Inflammatory macrophage (primary cell): Measurements from ENCODE around the gene DERL2.

Experiments used
- DNase-seq, 2 donors: peaks; one replicate each; pipeline ENCODE4 v3.0.0-alpha.2; 2020 to 2022

Gene DERL2

DNA sequence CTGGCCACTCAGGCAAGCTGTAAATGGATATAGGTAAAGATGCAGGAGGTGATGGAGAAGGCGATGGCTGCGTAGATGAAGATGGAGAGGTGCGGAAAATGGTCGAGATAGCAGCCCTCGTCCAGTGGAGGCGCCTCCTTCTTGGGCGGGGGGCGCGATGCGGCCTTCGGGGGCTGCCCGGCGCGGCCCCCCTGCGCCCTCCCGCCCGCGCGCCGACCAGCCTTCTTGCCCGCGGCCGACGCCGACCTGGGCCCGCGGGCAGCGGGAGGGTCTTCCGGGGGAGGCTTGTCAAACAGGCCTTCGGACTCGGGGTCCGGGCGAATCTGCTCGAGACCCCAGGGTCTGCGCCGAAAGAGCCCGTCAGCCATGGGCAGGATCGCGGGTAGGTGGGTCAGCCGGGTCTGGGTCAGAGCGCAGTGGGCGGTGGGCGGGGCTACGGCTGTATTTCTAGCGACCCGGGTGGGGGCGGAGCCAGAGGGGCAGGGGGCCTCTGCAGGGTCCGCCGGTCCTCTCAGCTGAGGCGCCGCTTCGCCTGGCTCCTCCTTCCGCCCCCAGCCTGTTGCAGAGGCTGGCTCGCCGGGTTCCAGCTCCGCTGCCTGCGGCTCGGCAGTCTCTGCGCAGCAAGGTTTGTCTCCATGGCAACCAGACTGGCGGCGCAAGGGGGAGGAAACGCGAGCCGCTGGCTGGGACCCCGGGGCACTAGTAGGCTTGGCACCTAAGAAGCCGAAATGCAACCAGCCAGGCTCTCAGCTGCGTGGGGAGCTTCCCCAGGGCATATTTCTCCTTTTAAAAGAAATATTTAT is 14.8 kb upstream of the DERL2 start:
- peak in 1 of 2 donors; percentile 57 for DNase-seq

DNA sequence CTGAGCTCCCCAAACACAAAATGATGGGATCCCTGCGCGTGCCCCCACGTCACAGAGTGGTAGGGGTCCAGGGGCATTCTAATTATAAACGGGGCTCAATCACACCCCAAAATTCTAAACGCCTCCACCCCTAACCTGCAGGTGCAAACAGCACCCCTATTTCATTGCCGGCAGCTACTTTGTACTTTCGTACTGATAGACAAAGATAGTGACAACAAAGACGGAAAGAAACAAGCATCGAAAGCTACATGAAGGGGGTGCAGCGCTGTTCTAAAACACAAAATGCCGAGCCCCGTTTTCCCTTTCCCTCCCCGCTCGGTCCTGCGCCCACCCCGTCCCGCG is 14.2 kb upstream of the DERL2 start:
- no peak for DNase-seq

DNA sequence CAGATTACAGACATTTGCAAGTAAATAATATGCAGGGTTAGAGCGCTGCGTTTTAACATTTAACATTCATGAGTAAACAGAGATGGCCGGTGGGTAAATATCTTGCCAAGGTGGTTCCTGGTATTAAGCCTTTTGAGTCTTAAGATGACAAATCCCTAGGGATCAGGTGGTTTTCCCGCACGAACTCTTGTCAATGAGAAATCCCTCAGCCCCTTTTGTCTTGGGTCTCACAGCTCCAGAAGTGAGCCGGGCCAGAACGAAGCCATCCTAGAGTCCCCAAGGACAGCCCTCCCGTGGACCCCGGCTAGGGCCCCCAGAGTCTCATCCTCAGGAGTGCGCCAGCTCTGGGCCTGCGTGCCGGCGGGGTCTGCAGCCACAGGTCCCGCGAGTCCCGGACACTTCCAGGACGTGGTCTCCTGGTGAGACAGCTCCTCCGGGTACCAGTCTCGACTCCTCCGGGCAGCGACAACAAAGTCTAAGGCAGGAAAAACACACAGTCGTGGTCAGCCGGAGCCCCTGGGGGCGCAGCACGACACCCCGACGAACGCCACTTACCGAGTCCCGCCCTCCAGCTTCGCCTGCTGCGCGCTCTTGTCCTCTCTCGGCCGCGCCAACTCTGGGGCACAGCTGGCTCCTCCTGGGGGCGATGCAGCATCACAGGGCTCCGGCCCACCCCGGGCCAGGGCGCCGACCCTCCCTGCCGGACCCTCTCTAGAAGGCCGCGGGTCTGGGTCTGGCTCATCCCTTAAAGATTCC is 13.7 kb upstream of the DERL2 start:
- DNase-seq, result no peak

GRCh38 chr17:5492970-5493369 is 7.0 kb upstream of the DERL2 start:
- no peak for DNase-seq

DNA sequence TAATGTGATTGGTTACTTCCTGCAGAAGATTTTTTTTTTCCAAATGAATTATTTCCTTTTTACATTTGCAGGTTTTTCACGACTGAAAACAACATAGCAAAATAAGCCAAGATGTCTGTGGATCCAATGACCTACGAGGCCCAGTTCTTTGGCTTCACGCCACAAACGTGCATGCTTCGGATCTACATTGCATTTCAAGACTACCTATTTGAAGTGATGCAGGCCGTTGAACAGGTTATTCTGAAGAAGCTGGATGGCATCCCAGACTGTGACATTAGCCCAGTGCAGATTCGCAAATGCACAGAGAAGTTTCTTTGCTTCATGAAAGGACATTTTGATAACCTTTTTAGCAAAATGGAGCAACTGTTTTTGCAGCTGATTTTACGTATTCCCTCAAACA is 2.8 kb upstream of the DERL2 start:
- DNase-seq, result no peak

DNA sequence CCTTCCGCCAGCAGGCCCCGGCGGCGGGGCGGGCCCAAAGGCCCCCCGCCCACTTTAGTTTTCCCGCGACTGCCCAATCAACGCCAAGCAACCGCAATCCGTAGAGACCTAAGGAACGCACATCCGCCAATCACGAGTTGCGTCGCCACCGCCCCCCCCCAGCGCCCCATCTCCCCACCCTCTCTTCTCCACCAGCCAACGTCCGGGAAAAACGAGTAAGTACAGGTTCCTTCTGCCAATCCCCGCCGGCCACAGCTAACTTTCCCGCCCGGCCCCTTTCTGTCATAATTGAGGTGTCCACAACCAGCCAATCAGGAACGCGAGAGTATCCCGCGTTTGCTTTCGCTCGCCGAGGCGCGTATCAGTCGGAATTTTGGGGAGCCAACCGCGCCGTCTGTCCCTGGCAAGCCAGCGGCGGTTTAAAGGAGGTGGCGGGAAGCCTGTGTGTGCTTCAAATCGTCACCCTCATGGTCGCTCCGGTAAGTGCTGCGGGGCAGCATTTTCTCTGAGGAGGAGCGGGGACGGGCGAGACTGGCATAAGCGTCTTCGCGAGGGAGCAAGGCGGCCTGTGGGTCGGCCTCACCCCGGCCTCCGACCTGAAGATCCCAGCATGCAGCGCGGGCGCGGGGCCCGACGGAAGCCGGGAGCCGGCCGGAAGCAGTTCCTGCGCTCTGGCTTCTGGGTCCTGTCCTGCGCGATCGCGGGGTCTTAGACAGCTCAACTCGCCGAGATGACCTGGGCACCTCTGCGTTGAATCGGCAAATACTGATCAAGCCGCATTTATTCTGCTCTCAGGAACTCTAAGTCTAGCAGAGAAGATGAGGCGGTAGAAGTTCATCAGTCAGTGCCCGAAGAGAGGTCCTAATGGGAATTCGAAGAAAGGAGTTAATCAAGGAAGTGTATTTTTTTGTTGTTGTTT is 487 bp upstream of the DERL2 start, which contains the start of gene MIS12:
Gene MIS12, plus strand, starts transcription at position 361 of the 919 bp plus-strand sequence. CDS start 2,297 bp downstream, outside the sequence.
- DNase-seq, result peak; percentile 98

GRCh38 chr17:5481451-5481850 is 4.5 kb downstream of the DERL2 start:
- DNase-seq, result no peak

DNA sequence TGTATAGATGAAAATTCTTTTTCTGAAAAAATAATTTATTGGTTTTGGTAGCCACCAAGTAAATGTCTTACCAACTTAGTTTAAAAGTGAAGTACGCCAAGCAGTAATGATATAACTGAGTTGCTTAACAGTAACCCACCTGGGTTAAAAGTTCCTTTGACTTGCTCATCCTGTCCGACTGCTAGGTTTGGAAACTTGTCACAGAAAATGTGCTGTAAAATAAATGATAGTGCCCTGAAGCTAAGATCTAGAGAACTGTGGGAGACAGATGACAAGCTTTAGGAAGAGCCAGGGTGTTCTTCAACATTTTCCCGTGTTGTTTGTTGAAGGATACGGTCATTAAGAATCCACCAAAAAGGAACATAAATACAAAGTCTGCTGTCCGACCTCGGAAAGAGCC is 5.0 kb downstream of the DERL2 start:
- DNase-seq, result no peak

DNA sequence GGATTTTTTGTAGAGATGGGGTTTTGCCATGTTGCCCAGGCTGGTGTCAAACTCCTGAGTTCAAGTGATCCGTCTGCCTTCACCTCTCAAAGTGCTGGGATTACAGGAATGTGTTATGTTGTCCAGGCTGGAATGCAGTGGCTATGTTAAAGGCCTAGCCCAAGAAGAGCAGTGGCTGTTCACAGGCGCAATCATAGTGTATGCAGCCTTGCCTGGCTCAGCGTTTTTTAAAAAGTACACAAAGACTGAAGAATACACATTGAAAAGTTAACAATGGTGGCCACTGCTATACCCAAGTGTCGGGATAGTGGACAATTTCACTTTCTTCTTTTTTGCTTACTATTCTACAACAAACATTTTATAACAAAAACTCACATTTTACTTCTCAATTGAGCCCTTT is 7.0 kb downstream of the DERL2 start:
- no peak for DNase-seq

DNA sequence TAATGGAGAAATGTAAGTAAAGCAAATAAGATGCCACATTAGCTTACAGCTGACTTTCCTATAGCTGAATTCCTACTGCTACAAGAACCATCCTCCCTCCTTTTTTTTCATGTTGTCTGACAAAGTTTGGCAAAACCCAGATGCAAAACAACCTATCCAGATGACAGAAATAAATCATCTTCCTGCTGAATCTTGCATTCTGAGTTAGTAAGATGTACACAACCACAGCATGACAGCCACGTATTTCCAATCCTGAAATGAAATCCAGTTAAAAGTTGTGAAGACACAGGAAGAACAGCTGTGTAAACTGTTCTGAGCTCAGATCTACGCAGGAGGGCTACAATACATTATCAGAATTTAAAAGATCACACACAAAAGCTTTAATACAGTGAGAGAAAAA is 12.1 kb downstream of the DERL2 start:
- no peak for DNase-seq

- DNase-seq, result no peak
Observed at GRCh38 chr17:5472511-5472910, 13.5 kb downstream of the DERL2 start.

DNA sequence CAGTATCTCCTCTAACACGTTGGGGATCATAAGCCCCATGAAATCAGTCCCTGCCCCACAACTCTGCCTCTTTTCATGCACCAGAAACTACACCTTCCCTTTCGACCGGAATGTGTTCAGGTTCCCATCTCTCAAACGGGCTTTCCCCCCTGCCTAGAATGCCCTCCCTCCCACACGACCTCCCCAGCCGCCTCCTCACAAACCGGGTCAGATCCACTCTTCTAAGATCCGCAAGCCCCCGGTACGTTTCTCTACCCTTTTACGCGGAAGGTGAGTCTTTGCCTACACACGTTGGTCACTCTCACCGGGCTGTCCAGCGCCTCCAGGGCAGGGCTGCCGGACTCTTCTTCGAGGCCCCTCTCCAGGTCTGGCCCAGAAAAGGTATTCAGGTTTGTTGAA is 17.9 kb downstream of the DERL2 start:
- DNase-seq, result no peak

- no peak for DNase-seq
Observed at GRCh38 chr17:5467416-5467815, 18.6 kb downstream of the DERL2 start.

DNA sequence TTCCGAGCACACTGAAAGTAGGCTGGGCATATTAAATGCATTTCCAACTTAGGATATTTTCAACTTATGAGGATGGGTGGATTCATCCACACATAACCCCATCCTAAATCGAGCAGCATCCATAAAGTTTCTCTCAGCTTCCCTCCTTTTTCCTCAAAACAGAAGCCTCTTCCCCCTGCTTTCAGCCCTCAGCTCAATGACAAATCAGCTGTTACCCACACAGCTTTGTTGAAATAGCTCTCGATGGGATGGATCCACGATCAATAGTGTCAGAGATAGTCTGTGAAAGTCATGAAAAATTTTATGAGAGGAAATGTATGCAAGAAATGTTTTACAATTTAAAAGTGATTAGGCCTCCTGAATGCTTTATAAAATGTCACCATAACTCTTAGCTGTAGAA is 19.7 kb downstream of the DERL2 start:
- DNase-seq, result no peak

DNA sequence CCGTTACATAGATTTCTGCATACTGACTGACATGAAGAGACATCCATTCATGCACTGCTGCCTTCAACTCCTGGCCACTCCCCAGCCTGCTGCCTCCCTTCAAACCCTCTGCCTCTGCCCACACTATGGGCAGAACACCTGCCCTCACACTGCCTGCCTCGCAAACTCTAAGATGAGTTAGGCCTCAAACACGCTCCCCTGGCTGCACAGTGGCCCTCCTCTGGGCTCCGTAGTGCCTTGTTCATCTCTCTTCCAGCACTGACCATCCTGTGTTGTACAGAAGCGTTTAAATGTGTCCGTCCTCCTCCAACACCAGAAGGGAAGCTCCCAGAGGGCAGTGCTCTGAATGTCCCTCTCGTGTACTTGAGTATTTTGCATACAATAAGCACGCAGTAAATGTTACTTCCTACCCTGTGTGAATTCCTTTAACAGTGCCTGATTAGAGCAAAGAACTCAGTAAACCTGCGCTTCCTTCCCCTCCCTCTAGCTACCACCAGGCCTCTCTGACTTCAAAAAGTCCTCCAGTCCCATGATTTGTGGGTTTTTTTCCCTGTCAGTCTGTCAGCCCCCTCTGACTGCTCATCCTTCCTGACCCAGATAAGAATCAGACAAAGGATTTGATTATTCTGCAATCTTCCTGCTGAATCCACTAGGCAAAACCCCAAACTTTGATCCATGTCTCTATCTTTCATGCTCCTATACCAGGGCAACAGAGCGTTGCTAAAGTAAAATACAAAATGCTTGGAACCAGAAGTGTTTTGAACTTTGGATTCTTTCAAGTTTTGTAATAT is 21.1 kb downstream of the DERL2 start:
- DNase-seq, result no peak

- DNase-seq, result no peak
Observed at GRCh38 chr17:5446786-5447185, 39.2 kb downstream of the DERL2 start.

GRCh38 chr17:5444209-5444608 is 41.8 kb downstream of the DERL2 start:
- DNase-seq, result no peak

DNA sequence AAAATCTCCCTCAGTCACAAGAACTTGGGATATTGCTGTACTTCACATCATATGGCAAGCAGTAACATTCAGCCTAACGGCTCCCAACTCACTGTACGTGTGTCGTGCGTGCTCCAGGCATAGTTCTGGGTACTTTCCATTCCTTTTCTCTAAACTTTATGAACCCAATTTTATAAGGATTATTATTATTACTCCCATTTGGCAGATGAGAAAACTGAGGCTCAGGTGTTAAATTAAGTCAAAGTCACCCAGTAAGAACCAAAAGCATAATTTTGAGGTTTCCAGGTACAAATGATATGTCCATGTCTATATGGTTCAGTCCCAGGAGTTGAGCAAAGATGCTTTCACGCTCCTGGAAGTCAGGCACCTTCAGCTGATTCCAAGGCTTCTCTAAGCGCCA is 42.2 kb downstream of the DERL2 start:
- no peak for DNase-seq

DNA sequence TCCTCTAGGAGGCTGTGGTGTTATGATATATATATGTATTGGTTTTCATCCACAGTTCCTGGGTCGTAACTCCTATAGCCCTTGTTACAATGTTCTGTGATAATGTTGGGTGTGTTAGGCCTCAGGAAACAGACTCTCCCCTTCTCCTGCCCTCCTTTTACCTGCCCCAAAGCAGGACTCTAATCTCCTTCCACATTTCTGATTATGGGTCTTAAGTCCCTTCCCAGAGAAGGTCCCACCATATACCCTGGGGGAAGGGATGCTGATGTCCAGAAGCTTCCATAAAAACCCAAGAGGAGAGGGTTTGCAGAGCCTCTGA is 46.6 kb downstream of the DERL2 start:
- DNase-seq, result no peak

DNA sequence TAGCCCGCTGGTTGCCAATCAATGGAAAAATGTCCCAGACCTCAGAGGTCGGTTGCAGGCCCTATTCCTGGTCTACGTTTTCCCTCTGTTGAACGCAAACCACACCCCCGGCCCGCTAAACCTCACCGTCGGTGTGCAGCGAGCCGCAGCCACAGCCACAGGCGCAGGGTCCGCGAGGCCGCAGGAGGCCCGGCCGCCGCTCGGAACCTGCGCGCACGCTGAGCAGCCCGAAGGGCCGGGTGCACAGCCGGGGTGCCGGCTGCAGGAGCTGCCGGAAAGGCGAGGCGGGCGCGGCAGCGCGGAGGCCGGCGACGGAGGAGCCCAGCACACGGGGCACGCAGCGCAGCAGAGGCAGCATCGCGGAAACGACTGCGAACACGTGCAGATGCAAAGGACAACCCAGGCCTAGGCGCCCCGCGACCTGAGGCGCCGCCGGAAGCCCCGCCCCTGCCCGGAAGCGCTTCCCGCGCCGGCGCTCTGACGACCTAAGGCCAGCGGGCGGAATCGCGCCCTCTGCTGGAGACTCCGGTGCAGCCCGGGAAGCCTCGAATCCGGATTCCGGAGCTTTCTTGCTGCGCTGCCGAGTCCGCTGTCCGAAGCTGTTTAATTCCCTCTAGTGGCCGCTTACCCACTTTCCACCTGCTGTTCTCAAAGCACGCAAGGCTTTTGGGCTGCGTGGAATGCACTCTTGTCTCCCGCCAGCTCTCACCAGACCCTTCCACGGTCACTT is 47.1 kb downstream of the DERL2 start, which contains the start of gene C1QBP:
Gene C1QBP, minus strand, starts transcription at position 440 of the 730 bp plus-strand sequence. Its CDS starts 82 bp downstream, at position 358.
- DNase-seq, result peak; percentile 98 to 99

DNA sequence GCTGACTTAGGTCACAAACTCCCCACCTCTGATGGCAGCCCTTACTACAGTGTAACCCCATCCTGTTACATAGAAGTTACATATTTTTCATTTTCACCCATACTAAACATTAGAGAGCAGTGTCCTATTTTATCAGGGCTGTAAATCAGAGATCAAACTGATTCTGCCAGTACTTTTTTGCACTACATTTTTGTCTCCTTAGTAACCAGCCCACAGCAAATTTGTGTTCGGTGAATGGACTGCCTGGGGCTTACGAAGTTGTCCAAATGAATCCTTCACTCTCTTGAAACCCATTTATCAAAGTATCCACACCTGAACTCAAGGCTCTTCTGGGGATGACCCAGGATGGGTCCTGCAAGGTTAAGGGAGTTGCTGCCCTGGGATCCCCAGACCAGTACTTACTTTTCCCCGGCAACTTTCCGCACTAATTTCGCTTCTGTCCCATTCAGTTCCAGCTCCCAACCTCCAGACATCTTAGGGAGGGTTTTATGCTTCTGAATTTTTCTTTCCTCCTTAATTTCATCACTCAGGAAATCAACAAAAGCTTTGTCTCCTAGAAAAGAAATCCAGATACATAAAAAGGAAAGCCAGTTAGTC is 48.2 kb downstream of the DERL2 start:
- no peak for DNase-seq
